GM20431 (cell line): ENCODE results near the gene TRPV3.
"Not testable (repeated sequence)": the region's sequence is repeated elsewhere in the genome, so short reads cannot be mapped to it uniquely, and the experiment has no call there.

Experiments used
- in situ Hi-C: fragments of 300-500 bp; cut with MseI, MboI; formaldehyde crosslinking; loops from one replicate; pipeline ENCODE4 v1.15.0; 2020; ENCODE audit warnings: low sequenced_read_pairs; ENCODE audit not compliant: unreplicated experiment

The TRPV3 gene

GRCh38 chr17:3485481-3486068 lies 72.0 kb downstream of the TRPV3 start:
- in situ Hi-C loops, result no loop called here

- in situ Hi-C loops, result no loop called here
Observed at GRCh38 chr17:3482852-3483251, 74.8 kb downstream of the TRPV3 start.

GRCh38 chr17:3479988-3480387 lies 77.6 kb downstream of the TRPV3 start:
- in situ Hi-C loops, result no loop called here

- in situ Hi-C loops, result no loop called here
Observed at GRCh38 chr17:3475812-3476610, 81.6 kb downstream of the TRPV3 start, which contains the start of gene ASPA. Gene ASPA (plus strand): TSS chr17:3475997. CDS start chr17:3476160, 163 bp downstream.

- in situ Hi-C loops, result no loop called here
Observed at GRCh38 chr17:3475251-3475685, 82.3 kb downstream of the TRPV3 start.

- in situ Hi-C loops, result no loop called here
Observed at GRCh38 chr17:3474212-3474611, 83.4 kb downstream of the TRPV3 start.

GRCh38 chr17:3472137-3472536 lies 85.5 kb downstream of the TRPV3 start:
- in situ Hi-C loops, result no loop called here

- in situ Hi-C loops, result no loop called here
Observed at GRCh38 chr17:3471599-3471998, 86.0 kb downstream of the TRPV3 start, which contains the start of gene SPATA22. Gene SPATA22 (minus strand): TSS chr17:3471819. CDS start chr17:3469325, 2,494 bp downstream.

- in situ Hi-C loops, result no loop called here
Observed at GRCh38 chr17:3469529-3469928, 88.1 kb downstream of the TRPV3 start.

GRCh38 chr17:3466355-3466754 lies 91.3 kb downstream of the TRPV3 start:
- in situ Hi-C loops, result not testable (repeated sequence)
